Measurements from ENCODE around the gene EGFR. TPM values are rescaled to one million over a fixed set of nuclear protein-coding genes. Genes with fewer than 3 reads are reported as not detected.

The EGFR gene
- polyA plus RNA-seq, 2 of the 4 experiments (the other 2 are of a cell fraction) = 59.5 to 63.8 TPM

- no peak for TF ChIP-seq PBX3 (IDR thresholded peaks at IDR 0.05)
Observed at GRCh38 chr7:55223023-55223422, 204.2 kb downstream of the EGFR start (continued).

DNA sequence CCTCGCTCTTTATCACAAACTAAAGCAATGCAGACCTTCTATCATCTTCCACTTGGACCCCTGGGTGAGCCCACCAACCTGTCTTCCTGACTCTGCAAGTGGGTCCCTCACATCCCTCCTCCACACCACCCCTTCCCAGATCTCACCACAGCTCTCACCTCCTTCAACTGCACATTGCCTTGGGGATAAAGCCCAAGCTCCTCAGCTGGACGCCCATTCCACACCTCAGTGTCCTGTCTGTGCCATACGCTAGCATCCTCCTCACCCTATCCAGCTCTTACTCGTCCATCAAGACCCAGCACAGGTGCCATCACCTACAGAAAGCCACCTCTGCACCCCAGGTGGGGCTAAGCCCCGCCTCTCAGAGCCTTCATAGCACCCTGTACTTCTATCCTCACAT lies 205.3 kb downstream of the EGFR start:
- TF ChIP-seq MAFK (IDR thresholded peaks at IDR 0.05; ENCODE audit: partially characterized antibody) (no peak), RAD21 (conservative IDR thresholded peaks at IDR 0.05 in 1 of 2, IDR thresholded peaks at IDR 0.05 in 1 of 2) (no peak), FOXS1 (CRISPR knock-in tag; IDR thresholded peaks at IDR 0.05) (no peak), FOSL2 (IDR thresholded peaks at IDR 0.05) (no peak), FOSL2 (CRISPR knock-in tag; IDR thresholded peaks at IDR 0.05) (no peak), EHF (CRISPR knock-in tag; IDR thresholded peaks at IDR 0.05) (no peak)
- 39% methylated on average over 5 of the region's 5 CpGs for WGBS (ENCODE audit: missing lambda C conversion rate)
- Histone ChIP-seq H3K4me1 (no peaks in the 10 kb centered on the region), H3K9me3 (peaks cover 13% of the 10 kb centered on the region; the same call in 2 of the 3 replicates), H3K27ac (no peak overlapping the region), H3K4me3 (no peak overlapping the region), H3K4me2 (no peak overlapping the region)
- DNase-seq (ENCODE audit: low read depth in 1 of 2, low spot score in 1 of 2) = no peak
- ChIA-PET CTCF (interaction anchor here (1.1 to 1.5 kb wide), 3 partner anchors 9 to 450 kb away, joined by 4 to 5 read pairs (median 4); no protein-coding TSS in a partner anchor), POLR2A (no interaction called here)
- no peak for FAIRE-seq
- ATAC-seq = peak; percentile 32 to 35; a peak in 1 of 6 replicates

DNA sequence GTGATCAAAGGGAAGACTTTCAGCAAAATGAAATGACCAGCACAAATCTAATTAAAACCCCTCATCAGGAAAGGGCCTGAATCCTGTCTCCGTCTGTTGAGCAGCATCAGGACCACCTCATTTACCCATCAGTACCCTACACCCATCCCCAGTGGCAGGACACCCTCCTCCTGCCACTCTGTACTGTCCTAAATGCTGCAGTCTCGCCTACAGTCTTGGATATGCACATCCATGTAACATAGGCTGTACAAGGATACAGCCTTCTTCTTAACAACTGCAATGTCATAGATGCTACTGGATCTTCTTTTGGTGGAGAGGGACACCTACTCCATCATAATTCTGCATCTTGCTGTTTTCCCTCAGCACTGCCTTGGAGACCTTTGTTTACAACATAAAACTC lies 206.0 kb downstream of the EGFR start:
- FAIRE-seq (no peak), ATAC-seq (peak; percentile 53 to 57; a peak in 2 of 6 replicates), DNase-seq (ENCODE audit: low read depth in 1 of 2, low spot score in 1 of 2) (no peak)
- peaks cover 13% of the 10 kb centered on the region; the same call in 2 of the 3 replicates for H3K9me3 ChIP-seq
- 64% methylated on average over 2 of the region's 2 CpGs for WGBS (ENCODE audit: missing lambda C conversion rate)
- H3K4me1 ChIP-seq = no peaks in the 10 kb centered on the region
- no peak overlapping the region for H3K27ac ChIP-seq
- no peak overlapping the region for H3K4me3 ChIP-seq
- CTCF ChIA-PET = interaction anchor here (1.1 to 1.5 kb wide), 2 partner anchors 25 to 451 kb away, joined by 4 to 5 read pairs; no protein-coding TSS in a partner anchor
- TF ChIP-seq ZNF302 (CRISPR knock-in tag; IDR thresholded peaks at IDR 0.05) = no peak
- no peak for TF ChIP-seq SREBF2 (IDR thresholded peaks at IDR 0.05)
- no peak for TF ChIP-seq CBX2 (IDR thresholded peaks at IDR 0.05; ENCODE audit: borderline replicate concordance, low read depth)
- POLR2A ChIA-PET = no interaction called here
- H3K4me2 ChIP-seq = no peak overlapping the region

GRCh38 chr7:55230014-55230413 lies 211.2 kb downstream of the EGFR start:
- Histone ChIP-seq H3K4me1 (no peaks in the 10 kb centered on the region), H3K4me3 (no peak overlapping the region), H3K9me3 (peaks cover 13% of the 10 kb centered on the region; the same call in 2 of the 3 replicates), H3K4me2 (no peak overlapping the region), H3K27ac (no peak overlapping the region)
- no peak for FAIRE-seq
- WGBS (ENCODE audit: missing lambda C conversion rate) = 0% methylated on average over 1 of the region's 1 CpG
- ChIA-PET POLR2A (no interaction called here), CTCF (interaction anchor here (0.8 to 2.3 kb wide), 3 partner anchors 9 to 456 kb away, joined by 3 to 16 read pairs (median 7); no protein-coding TSS in a partner anchor)
- ATAC-seq = no peak
- no peak for TF ChIP-seq EP300 (IDR thresholded peaks at IDR 0.05)
- TF ChIP-seq HOXB5 (CRISPR knock-in tag; IDR thresholded peaks at IDR 0.05) = no peak
- TF ChIP-seq TP53 (CRISPR knock-in tag; IDR thresholded peaks at IDR 0.05) = no peak
- TF ChIP-seq, protein P1, sequence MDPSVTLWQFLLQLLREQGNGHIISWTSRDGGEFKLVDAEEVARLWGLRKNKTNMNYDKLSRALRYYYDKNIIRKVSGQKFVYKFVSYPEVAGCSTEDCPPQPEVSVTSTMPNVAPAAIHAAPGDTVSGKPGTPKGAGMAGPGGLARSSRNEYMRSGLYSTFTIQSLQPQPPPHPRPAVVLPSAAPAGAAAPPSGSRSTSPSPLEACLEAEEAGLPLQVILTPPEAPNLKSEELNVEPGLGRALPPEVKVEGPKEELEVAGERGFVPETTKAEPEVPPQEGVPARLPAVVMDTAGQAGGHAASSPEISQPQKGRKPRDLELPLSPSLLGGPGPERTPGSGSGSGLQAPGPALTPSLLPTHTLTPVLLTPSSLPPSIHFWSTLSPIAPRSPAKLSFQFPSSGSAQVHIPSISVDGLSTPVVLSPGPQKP (IDR thresholded peaks at IDR 0.05; ENCODE audit: low read depth, low read length) = no peak
- no peak for TF ChIP-seq HMGXB4 (CRISPR knock-in tag; IDR thresholded peaks at IDR 0.05; ENCODE audit: borderline replicate concordance)
- no peak for TF ChIP-seq NPAS2 (CRISPR knock-in tag; IDR thresholded peaks at IDR 0.05; ENCODE audit: borderline replicate concordance)
- no peak for TF ChIP-seq SMC3 (IDR thresholded peaks at IDR 0.05)
- no peak for TF ChIP-seq RARB (CRISPR knock-in tag; IDR thresholded peaks at IDR 0.05)
- no peak for TF ChIP-seq POLR2A (IDR thresholded peaks at IDR 0.05; ENCODE audit: low read length)
- no peak for TF ChIP-seq ESRRA (IDR thresholded peaks at IDR 0.05; ENCODE audit: borderline replicate concordance, low read length)
- TF ChIP-seq HDAC2 (IDR thresholded peaks at IDR 0.05) = no peak
- TF ChIP-seq MAZ (IDR thresholded peaks at IDR 0.05; ENCODE audit: borderline replicate concordance, low read depth, low read length) = no peak
- no peak for DNase-seq (ENCODE audit: low read depth in 1 of 2, low spot score in 1 of 2)

Data from A549 (cell line).